ENCODE measurements around the gene KIF26B.
"Not testable (repeated sequence)": the region's sequence is repeated elsewhere in the genome, so short reads cannot be mapped to it uniquely, and the experiment has no call there.

KIF26B gene

DNA sequence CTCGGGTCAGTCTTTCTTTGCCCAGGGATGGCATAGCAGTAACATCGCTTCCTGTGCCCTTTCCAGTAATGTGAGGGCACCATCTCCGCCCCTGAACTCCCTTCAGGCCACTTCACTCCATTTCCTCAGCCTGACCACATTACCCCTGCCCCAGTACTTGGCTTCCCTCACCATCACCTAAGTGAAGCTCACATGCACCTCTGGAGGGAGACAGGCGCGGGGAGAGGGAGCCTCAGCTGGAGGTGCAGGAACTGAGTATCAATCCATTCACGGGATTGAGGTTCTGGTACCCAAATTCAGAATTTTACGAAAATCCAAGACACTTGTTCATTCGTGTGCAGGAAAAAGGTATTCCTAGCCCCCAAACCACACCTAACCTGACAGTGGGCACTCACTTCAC is 540.4 kb downstream of the KIF26B start:
- no peak for FAIRE-seq
- DNase-seq (ENCODE audit: insufficient read length, low spot score), result no peak
- TF ChIP-seq POLR2A (IDR thresholded peaks at IDR 0.05; ENCODE audit: low read depth, low read length), result no peak

DNA sequence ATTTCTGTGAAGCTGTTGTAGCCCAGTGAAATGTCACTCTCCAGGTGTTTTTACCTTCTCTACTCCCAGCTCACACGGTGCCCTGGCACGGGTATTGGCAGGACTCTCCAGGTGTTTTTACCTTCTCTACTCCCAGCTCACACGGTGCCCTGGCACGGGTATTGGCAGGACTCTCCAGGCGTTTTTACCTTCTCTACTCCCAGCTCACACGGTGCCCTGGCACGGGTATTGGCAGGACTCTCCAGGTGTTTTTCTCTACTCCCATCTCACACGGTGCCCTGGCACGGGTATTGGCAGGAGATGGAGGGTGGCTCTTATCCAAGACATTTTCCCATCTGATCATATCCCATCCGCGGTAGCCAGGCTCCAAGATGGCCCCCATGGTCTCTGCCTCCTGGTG is 540.9 kb downstream of the KIF26B start:
- not testable (repeated sequence) for FAIRE-seq; DNase-seq (ENCODE audit: insufficient read length, low spot score)

DNA sequence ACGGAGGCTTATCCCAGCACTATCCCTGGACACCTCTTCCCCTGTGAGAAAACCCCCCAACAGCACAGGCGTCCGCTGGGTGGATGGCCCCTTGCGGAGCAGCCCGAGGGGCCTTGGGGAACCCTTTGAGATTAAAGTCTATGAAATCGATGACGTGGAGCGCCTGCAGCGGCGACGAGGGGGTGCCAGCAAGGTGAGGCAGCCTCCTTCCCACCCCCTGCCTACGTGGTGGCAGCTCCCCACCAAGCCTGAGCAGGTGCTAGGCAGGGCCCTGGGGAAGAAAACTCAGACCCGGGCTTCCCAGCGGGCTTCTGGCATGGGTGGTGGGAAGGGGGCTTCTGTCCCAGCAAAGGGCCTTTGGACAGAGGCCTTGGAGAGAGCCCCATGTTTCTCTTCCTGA is 543.3 kb downstream of the KIF26B start:
- no peak for TF ChIP-seq POLR2A (IDR thresholded peaks at IDR 0.05; ENCODE audit: low read depth, low read length)
- DNase-seq (ENCODE audit: insufficient read length, low spot score) (no peak), FAIRE-seq (no peak)

DNA sequence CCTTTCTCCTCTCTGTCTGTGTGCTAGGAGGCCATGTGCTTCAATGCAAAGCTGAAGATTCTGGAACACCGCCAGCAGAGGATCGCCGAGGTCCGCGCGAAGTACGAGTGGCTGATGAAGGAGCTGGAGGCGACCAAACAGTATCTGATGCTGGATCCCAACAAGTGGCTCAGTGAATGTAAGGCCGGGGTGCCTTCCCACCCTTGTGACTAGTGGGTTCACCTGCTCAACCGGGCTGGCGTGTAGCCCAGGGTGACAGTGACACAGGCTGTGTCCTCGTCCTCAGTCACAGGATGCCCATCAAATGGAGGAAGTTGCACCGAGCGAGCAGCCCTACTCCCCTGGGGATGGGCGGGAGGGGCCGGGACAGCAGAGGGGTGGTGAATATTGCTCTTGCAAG is 544.1 kb downstream of the KIF26B start:
- FAIRE-seq, result no peak
- DNase-seq (ENCODE audit: insufficient read length, low spot score), result no peak
- no peak for TF ChIP-seq POLR2A (IDR thresholded peaks at IDR 0.05; ENCODE audit: low read depth, low read length)

DNA sequence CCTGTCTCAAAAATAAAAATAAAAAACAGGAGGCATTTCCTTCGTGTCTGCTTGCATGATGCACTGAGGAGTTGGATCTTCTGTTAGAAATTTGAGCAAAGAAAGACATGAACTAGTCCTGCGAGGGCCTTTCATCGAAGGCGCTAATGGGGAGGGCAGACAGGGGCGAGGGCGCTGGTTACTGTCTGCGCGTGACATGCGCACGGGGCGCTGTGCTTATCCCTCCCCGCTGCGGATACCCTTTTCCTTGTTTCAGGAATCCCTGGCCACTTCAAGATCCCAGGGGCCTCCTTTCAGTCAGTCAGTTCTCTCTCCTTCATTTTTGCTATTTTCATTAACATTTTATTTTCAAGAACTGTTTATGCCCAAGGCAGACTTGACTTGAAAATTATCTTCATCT is 545.8 kb downstream of the KIF26B start:
- TF ChIP-seq POLR2A (IDR thresholded peaks at IDR 0.05; ENCODE audit: low read depth, low read length), result no peak
- FAIRE-seq (no peak), DNase-seq (ENCODE audit: insufficient read length, low spot score) (no peak)

DNA sequence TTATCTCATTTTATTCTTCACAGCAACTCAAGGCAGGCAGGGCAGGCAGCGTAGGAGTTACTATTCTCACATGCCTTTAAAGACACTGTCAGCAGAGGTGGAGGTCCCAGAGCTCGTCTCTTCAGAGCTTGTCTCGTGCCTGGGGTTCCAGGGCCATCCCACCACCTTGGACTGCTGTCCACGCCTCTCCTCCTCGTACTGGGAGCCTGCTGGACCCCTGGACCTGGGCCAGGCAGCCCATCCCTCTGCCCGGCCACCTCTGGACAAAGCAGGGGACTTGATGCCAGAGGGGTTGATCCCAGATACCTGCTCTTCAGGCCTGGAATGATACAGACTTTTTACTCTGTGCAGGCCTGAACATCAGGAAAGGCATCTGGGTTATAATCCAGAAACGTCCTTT is 546.8 kb downstream of the KIF26B start:
- TF ChIP-seq POLR2A (IDR thresholded peaks at IDR 0.05; ENCODE audit: low read depth, low read length), result no peak
- FAIRE-seq, result no peak
- DNase-seq (ENCODE audit: insufficient read length, low spot score), result no peak

DNA sequence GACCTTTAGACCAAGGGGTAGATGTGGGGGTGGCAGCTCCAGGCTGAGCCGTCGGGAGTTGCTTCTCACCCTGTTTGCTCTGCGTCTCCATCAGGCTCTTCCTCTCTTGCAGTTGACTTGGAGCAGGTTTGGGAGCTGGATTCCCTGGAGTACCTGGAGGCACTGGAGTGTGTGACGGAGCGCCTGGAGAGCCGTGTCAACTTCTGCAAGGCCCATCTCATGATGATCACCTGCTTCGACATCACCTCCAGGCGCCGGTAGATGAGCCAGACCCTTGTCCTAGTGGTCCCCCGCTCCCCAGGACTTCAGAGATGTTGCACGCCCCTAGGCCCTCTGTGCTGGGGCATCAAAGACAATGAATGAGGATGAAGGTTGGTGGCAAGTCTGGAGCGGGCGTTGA is 547.6 kb downstream of the KIF26B start:
- no peak for FAIRE-seq
- DNase-seq (ENCODE audit: insufficient read length, low spot score), result no peak
- TF ChIP-seq POLR2A (IDR thresholded peaks at IDR 0.05; ENCODE audit: low read depth, low read length), result no peak

DNA sequence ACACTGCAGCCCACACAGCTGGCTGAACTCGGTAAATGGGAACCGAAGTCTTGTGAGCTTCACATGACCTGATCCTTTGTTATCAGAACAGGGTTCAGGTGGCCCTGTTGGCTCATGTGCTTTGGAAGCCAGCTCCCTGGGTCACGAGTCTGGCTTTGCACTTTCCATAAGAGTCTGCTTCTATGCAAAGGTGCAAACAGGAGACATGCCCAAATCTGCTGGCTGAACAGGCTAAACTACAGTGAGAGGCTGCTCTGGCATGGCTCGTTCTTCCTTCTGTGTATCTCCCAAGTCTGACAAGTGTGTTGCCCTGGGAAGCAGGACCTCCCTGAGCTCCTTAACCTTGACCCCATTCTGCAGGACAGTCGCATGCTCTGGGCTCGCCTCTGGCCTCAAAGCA is 549.6 kb downstream of the KIF26B start:
- no peak for FAIRE-seq
- no peak for TF ChIP-seq POLR2A (IDR thresholded peaks at IDR 0.05; ENCODE audit: low read depth, low read length)

DNA sequence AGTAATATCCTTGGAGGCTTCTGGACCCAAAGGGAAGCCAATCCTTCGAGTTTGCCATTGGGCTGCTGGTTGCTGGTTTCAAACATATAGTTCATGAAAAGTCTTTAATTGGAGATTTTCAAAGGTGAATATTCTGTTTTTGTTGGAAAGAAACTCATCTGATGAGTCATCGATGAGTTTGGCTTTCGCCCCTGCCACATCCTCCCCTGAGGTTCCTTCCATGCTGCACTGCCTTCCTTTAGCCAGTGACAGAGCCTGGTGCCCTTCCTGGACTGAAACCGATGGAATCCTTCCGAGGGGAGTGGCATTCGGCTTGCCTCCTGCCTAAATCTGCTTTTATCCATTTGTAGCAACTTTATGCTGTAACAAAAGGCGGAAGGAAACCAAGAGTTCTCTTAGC is 550.0 kb downstream of the KIF26B start:
- FAIRE-seq (no peak), DNase-seq (ENCODE audit: insufficient read length, low spot score) (peak; percentile 82)
- no peak for TF ChIP-seq POLR2A (IDR thresholded peaks at IDR 0.05; ENCODE audit: low read depth, low read length)

More for the DNA sequence above, 549.6 kb downstream of the KIF26B start:
- DNase-seq (ENCODE audit: insufficient read length, low spot score), result no peak

DNA sequence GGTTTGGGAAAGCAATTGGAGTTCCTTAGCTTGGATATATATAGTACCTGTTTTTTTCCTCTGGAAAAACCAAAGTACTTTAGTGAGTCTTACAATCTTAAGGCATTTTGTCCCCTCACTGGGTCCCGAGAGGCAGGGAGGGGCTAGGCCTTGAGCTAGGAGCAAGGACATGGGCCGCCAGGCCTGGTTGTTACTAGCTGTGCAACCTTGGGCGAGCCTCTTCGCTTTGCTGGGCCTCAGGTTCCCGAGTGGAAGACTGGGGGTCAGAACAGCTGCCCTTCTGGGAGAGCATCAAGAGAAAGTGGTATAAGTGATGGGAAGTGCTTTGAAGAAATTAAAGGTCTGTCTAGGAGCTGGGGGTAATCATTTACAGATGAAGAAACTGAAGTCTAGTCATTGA is 553.2 kb downstream of the KIF26B start:
- DNase-seq (ENCODE audit: insufficient read length, low spot score), result no peak
- no peak for TF ChIP-seq POLR2A (IDR thresholded peaks at IDR 0.05; ENCODE audit: low read depth, low read length)
- no peak for FAIRE-seq

- FAIRE-seq, result no peak
- TF ChIP-seq POLR2A (IDR thresholded peaks at IDR 0.05; ENCODE audit: low read depth, low read length), result no peak
- DNase-seq (ENCODE audit: insufficient read length, low spot score), result no peak
Measured at GRCh38 chr1:245710961-245711903, 556.4 kb downstream of the KIF26B start.

GRCh38 chr1:245714027-245714426 is 559.2 kb downstream of the KIF26B start:
- FAIRE-seq; DNase-seq (ENCODE audit: insufficient read length, low spot score): not testable (repeated sequence)

- FAIRE-seq (no peak), DNase-seq (ENCODE audit: insufficient read length, low spot score) (peak; percentile 25)
- no peak for TF ChIP-seq POLR2A (IDR thresholded peaks at IDR 0.05; ENCODE audit: low read depth, low read length)
Measured at GRCh38 chr1:245715291-245715701, 560.5 kb downstream of the KIF26B start.

DNA sequence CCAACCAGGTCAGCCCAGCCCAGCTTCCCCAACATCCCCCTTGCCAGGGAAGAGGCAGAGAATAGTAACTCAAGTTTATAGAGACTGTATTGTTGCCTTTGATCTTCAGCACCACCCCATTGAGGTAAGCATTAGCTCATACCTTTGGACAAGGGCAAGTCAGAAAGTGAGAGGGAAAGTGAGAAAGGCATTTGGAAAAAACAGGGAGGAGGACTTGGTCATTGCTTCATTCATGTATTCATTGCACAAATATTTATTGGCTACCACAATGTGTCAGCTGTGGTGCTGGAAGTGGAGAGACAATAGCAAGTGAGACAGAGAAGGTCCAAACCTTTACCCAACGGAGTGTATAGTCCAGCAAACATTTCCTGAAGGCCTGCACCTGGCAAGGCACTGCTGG is 561.2 kb downstream of the KIF26B start:
- no peak for TF ChIP-seq POLR2A (IDR thresholded peaks at IDR 0.05; ENCODE audit: low read depth, low read length)
- FAIRE-seq, result peak; percentile 74
- DNase-seq (ENCODE audit: insufficient read length, low spot score), result peak; percentile 64

GRCh38 chr1:245716561-245716960 is 561.8 kb downstream of the KIF26B start:
- TF ChIP-seq POLR2A (IDR thresholded peaks at IDR 0.05; ENCODE audit: low read depth, low read length), result no peak
- no peak for DNase-seq (ENCODE audit: insufficient read length, low spot score)
- FAIRE-seq, result no peak
